GM12878 (cell line): ENCODE data around the gene MAPT. TPM values are rescaled to one million over a fixed set of nuclear protein-coding genes. Genes with fewer than 3 reads are reported as not detected.

Source experiments
- ATAC-seq: fragments of 200-7000 bp; cut with Tn5 transposase; 3 replicates; pipeline ENCODE4 v1.9.1; 2020; ENCODE audit warnings: mild to moderate bottlenecking, moderate library complexity
- BruUV-seq: library from RNA; stranded (reverse); fragments of 400-500 nt; replicated peaks from 2 replicates; lab custom pipeline; 2021; lab: Mats Ljungman, UMichigan
- CTCF ChIA-PET: fragments of 300-600 bp; sonication (Branson Sonifier 250); formaldehyde crosslinking; extraction: SDS; loops from one replicate; lab custom pipeline; 2021; ENCODE audit warnings: inconsistent platforms; lab: Yijun Ruan, JAX
- POLR2A ChIA-PET: fragments of 350-600 bp; formaldehyde crosslinking; extraction: SDS; loops from one replicate; lab custom pipeline; 2021; ENCODE audit warnings: inconsistent platforms; lab: Charles Lee
- RAD21 ChIA-PET: fragments of 300-600 bp; sonication (Branson Sonifier 250); formaldehyde crosslinking; loops from one replicate; lab custom pipeline; 2023; ENCODE audit warnings: antibody characterized with exemption; ENCODE audit not compliant: unreplicated experiment; lab: Charles Lee
- SMC1A ChIA-PET: fragments of 300-600 bp; sonication (Branson Sonifier 250); formaldehyde crosslinking; loops from one replicate; lab custom pipeline; 2023; ENCODE audit not compliant: unreplicated experiment, uncharacterized antibody; lab: Charles Lee
- DNase-seq: peaks from one replicate; pipeline ENCODE4 v3.0.0-alpha.2; 2011; ENCODE audit warnings: low read depth, low spot score
- FAIRE-seq: peaks from 3 replicates; lab custom pipeline; 2011; peaks lifted over from hg19 to GRCh38; lab: Jason Lieb, UNC
- H2AFZ ChIP-seq: 2 replicates; pipeline ENCODE4 v1.6.0; 2011; ENCODE audit warnings: low read depth, low read length, control low read depth; ENCODE audit not compliant: control insufficient read depth
- H3K27ac ChIP-seq: 2 replicates; pipeline ENCODE4 v1.5.1; 2011; ENCODE audit warnings: control low read depth; ENCODE audit not compliant: control insufficient read depth, insufficient read depth
- H3K27me3 ChIP-seq, 2 experiments: replicated peaks in 1 of 2; 2 replicates each; pipeline versions ENCODE4 v1.6.0 to v1.6.1; 2011; ENCODE audit warnings: low read length in 1 of 2; ENCODE audit not compliant: control insufficient read depth in 2 of 2, insufficient read depth in 2 of 2
- H3K36me3 ChIP-seq, 2 experiments: 2 replicates each; pipeline ENCODE4 v1.5.1; 2011; ENCODE audit warnings: low read length in 1 of 2; ENCODE audit not compliant: control insufficient read depth in 2 of 2, insufficient read depth in 2 of 2
- H3K4me1 ChIP-seq: 2 replicates; pipeline ENCODE4 v1.6.1; 2011; ENCODE audit warnings: mild to moderate bottlenecking, low read length, moderate library complexity, mixed read lengths; ENCODE audit not compliant: control insufficient read depth, insufficient read depth
- H3K4me2 ChIP-seq: 2 replicates; pipeline ENCODE4 v1.6.0; 2011; ENCODE audit warnings: control low read depth; ENCODE audit not compliant: control insufficient read depth, insufficient read depth
- H3K4me3 ChIP-seq: fragments of 200-600 bp; sonication (generic); 2 replicates; pipeline ENCODE4 v1.5.1; 2016
- H3K79me2 ChIP-seq: 2 replicates; pipeline ENCODE4 v1.6.0; 2011; ENCODE audit warnings: low read length; ENCODE audit not compliant: control insufficient read depth, insufficient read depth
- H3K9ac ChIP-seq: 2 replicates; pipeline ENCODE4 v1.8.0; 2011; ENCODE audit warnings: low read length, control low read depth, mixed read lengths; ENCODE audit not compliant: control insufficient read depth, insufficient read depth
- H3K9me3 ChIP-seq: replicated peaks from 3 replicates; pipeline ENCODE4 v1.5.1; 2011; ENCODE audit warnings: mild to moderate bottlenecking, low read length; ENCODE audit not compliant: control insufficient read depth, insufficient read depth
- H4K20me1 ChIP-seq: 2 replicates; pipeline ENCODE4 v1.6.0; 2011; ENCODE audit not compliant: control insufficient read depth, insufficient read depth
- BACH1 ChIP-seq: fragments of 450-650 bp; IDR thresholded peaks from 2 replicates; pipeline ENCODE4 v1.6.1; 2017; ENCODE audit warnings: mild to moderate bottlenecking, borderline replicate concordance
- BRCA1 ChIP-seq: IDR thresholded peaks from 2 replicates; pipeline ENCODE4 v1.6.1; 2011; ENCODE audit warnings: low read depth, low read length, improper control_type of control experiment
- CBFB ChIP-seq: IDR thresholded peaks from 2 replicates; pipeline ENCODE4 v1.6.1; 2016; ENCODE audit warnings: antibody characterized with exemption, low read depth
- CHD4 ChIP-seq: fragments of 200-600 bp; sonication (generic); IDR thresholded peaks from 2 replicates; pipeline ENCODE4 v1.6.1; 2016; ENCODE audit warnings: mild to moderate bottlenecking
- LARP7 ChIP-seq: fragments of 450-650 bp; IDR thresholded peaks from 2 replicates; pipeline ENCODE4 v1.6.1; 2017; ENCODE audit warnings: mild to moderate bottlenecking
- MEF2B ChIP-seq: fragments of 450-650 bp; IDR thresholded peaks from 2 replicates; pipeline ENCODE4 v1.6.1; 2018; ENCODE audit warnings: mild to moderate bottlenecking, moderate library complexity; ENCODE audit not compliant: partially characterized antibody, poor library complexity, severe bottlenecking
- MTA2 ChIP-seq: fragments of 450-650 bp; IDR thresholded peaks from 2 replicates; pipeline ENCODE4 v1.6.1; 2016; ENCODE audit warnings: low read depth, mild to moderate bottlenecking, moderate library complexity
- MYB ChIP-seq: fragments of 150-350 bp; IDR thresholded peaks from 2 replicates; pipeline ENCODE4 v1.6.1; 2014; ENCODE audit warnings: mild to moderate bottlenecking, low read depth, low read length, borderline replicate concordance
- NRF1 ChIP-seq: conservative IDR thresholded peaks from 2 replicates; pipeline ENCODE4 v1.6.1; 2011; ENCODE audit warnings: mild to moderate bottlenecking, low read depth, low read length, improper control_type of control experiment
- PAX5 ChIP-seq: IDR thresholded peaks from 2 replicates; pipeline ENCODE4 v1.6.1; 2011; ENCODE audit warnings: low read depth, low read length, borderline replicate concordance
- PAX8 ChIP-seq: fragments of 450-650 bp; IDR thresholded peaks from 2 replicates; pipeline ENCODE4 v1.6.1; 2017; ENCODE audit warnings: mild to moderate bottlenecking, moderate library complexity
- RAD51 ChIP-seq: fragments of 450-650 bp; IDR thresholded peaks from 2 replicates; pipeline ENCODE4 v1.6.1; 2016; ENCODE audit warnings: moderate library complexity, mild to moderate bottlenecking, inconsistent platforms
- RBBP5 ChIP-seq: fragments of 200-600 bp; sonication (generic); conservative IDR thresholded peaks from 2 replicates; pipeline ENCODE4 v1.6.1; 2016
- ZNF274 ChIP-seq: IDR thresholded peaks from one replicate; pipeline ENCODE4 v1.8.0; 2011; ENCODE audit not compliant: insufficient read length, insufficient read depth
- WGBS: methylation state at CpG from one replicate; pipeline ENCODE4 v1.1.6; 2016; ENCODE audit warnings: low lambda C conversion rate; ENCODE audit not compliant: insufficient replicate concordance, insufficient coverage; ENCODE audit errors: missing lambda C conversion rate; 5-methylcytosine and 5-hydroxymethylcytosine counted together
- in situ Hi-C: fragments of 300-500 bp; cut with MboI; formaldehyde crosslinking; loops from 9 replicates; pipeline ENCODE4 v1.14.3; 2018; ENCODE audit warnings: mixed read lengths
- intact Hi-C: fragments of 100-400 bp; cut with micrococcal nuclease; formaldehyde crosslinking; loops from one replicate; pipeline ENCODE4 v1.14.2; 2022; ENCODE audit not compliant: unreplicated experiment
- polyA plus RNA-seq, 11 experiments: library from polyadenylated mRNA; depleted of rRNA in 4 of 11; unstranded in 6 of 11; stranded (reverse) in 5 of 11; fragments of >200 nt; fragmentation: Nextera tagmentation in 4 of 11; fragmentation: Illumina TruSeq in 1 of 11; extraction: Ambion mirVana in 4 of 11; extraction: Trizol in 1 of 11; gene quantifications; 1 replicate in 1 of 11; 2 replicates in 10 of 11; pipeline versions ENCODE4 v1.2.1 to v1.2.3, GENCODE V29; 2011 to 2016; ENCODE audit warnings: inconsistent platforms in 2 of 11, missing spikeins in 2 of 11, low read depth in 1 of 11
- total RNA-seq, 4 experiments: library from RNA; depleted of rRNA in 3 of 4; stranded (reverse); fragments of >200 nt in 3 of 4; fragmentation: Illumina TruSeq in 1 of 4; extraction: Trizol in 1 of 4; gene quantifications; 2 replicates each; pipeline versions ENCODE4 v1.2.1 to v1.2.3, GENCODE V29; 2013 to 2021
- TF ChIP-seq, protein P1 (sequence below): fragments of 450-650 bp; IDR thresholded peaks from 2 replicates; pipeline ENCODE4 v1.6.1; 2017; ENCODE audit warnings: mild to moderate bottlenecking, moderate library complexity
- TF ChIP-seq, protein P2 (sequence below): fragments of 450-650 bp; IDR thresholded peaks from 2 replicates; pipeline ENCODE4 v1.6.1; 2016; ENCODE audit warnings: mild to moderate bottlenecking, moderate library complexity, borderline replicate concordance

MAPT gene
- total and polyA plus RNA-seq, 10 of the 15 experiments (the other 5 are each of a cell fraction or from before 2014, with no cell fraction given) = under 0.01 to 0.05 (median 0.03) TPM; not detected in 7

DNA sequence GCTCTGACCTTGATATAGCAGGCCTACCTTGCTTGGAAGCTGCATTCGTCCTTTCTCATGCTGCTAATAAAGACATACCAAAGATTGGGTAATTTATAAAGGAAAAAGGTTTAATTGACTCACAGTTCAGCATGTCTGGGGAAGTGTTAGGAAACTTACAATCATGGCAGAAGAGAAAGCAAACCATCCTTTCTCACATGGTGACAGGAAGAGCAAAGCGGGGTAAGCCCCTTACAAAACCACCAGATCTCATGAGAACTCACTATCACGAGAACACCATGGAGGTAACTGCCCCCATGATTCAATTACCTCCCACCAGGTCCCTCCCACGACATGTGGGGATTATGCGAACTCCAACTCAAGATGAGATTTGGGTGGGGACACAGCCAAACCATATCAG is 6.0 kb upstream of the MAPT start:
- TF ChIP-seq PAX5 = no peak
- no peak for TF ChIP-seq CHD4
- no peak for TF ChIP-seq MTA2
- no peak for TF ChIP-seq CBFB
- TF ChIP-seq BACH1 = no peak
- no peak for TF ChIP-seq BRCA1
- no peak for TF ChIP-seq NRF1
- TF ChIP-seq, protein P1, sequence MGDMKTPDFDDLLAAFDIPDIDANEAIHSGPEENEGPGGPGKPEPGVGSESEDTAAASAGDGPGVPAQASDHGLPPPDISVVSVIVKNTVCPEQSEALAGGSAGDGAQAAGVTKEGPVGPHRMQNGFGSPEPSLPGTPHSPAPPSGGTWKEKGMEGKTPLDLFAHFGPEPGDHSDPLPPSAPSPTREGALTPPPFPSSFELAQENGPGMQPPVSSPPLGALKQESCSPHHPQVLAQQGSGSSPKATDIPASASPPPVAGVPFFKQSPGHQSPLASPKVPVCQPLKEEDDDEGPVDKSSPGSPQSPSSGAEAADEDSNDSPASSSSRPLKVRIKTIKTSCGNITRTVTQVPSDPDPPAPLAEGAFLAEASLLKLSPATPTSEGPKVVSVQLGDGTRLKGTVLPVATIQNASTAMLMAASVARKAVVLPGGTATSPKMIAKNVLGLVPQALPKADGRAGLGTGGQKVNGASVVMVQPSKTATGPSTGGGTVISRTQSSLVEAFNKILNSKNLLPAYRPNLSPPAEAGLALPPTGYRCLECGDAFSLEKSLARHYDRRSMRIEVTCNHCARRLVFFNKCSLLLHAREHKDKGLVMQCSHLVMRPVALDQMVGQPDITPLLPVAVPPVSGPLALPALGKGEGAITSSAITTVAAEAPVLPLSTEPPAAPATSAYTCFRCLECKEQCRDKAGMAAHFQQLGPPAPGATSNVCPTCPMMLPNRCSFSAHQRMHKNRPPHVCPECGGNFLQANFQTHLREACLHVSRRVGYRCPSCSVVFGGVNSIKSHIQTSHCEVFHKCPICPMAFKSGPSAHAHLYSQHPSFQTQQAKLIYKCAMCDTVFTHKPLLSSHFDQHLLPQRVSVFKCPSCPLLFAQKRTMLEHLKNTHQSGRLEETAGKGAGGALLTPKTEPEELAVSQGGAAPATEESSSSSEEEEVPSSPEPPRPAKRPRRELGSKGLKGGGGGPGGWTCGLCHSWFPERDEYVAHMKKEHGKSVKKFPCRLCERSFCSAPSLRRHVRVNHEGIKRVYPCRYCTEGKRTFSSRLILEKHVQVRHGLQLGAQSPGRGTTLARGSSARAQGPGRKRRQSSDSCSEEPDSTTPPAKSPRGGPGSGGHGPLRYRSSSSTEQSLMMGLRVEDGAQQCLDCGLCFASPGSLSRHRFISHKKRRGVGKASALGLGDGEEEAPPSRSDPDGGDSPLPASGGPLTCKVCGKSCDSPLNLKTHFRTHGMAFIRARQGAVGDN = no peak
- TF ChIP-seq RAD51 = no peak
- TF ChIP-seq PAX8 = no peak
- TF ChIP-seq MEF2B = no peak
- TF ChIP-seq, protein P2, sequence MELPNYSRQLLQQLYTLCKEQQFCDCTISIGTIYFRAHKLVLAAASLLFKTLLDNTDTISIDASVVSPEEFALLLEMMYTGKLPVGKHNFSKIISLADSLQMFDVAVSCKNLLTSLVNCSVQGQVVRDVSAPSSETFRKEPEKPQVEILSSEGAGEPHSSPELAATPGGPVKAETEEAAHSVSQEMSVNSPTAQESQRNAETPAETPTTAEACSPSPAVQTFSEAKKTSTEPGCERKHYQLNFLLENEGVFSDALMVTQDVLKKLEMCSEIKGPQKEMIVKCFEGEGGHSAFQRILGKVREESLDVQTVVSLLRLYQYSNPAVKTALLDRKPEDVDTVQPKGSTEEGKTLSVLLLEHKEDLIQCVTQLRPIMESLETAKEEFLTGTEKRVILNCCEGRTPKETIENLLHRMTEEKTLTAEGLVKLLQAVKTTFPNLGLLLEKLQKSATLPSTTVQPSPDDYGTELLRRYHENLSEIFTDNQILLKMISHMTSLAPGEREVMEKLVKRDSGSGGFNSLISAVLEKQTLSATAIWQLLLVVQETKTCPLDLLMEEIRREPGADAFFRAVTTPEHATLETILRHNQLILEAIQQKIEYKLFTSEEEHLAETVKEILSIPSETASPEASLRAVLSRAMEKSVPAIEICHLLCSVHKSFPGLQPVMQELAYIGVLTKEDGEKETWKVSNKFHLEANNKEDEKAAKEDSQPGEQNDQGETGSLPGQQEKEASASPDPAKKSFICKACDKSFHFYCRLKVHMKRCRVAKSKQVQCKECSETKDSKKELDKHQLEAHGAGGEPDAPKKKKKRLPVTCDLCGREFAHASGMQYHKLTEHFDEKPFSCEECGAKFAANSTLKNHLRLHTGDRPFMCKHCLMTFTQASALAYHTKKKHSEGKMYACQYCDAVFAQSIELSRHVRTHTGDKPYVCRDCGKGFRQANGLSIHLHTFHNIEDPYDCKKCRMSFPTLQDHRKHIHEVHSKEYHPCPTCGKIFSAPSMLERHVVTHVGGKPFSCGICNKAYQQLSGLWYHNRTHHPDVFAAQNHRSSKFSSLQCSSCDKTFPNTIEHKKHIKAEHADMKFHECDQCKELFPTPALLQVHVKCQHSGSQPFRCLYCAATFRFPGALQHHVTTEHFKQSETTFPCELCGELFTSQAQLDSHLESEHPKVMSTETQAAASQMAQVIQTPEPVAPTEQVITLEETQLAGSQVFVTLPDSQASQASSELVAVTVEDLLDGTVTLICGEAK = no peak
- no peak for TF ChIP-seq LARP7
- no peak for TF ChIP-seq MYB
- no peak for TF ChIP-seq ZNF274
- TF ChIP-seq RBBP5 = no peak
- H2AFZ ChIP-seq = no peak overlapping the region
- H3K27ac ChIP-seq = no peak overlapping the region
- no peak overlapping the region for H3K9ac ChIP-seq
- no peaks in the 10 kb centered on the region for H3K79me2 ChIP-seq
- POLR2A ChIA-PET = no interaction called here
- no peak overlapping the region for H3K4me3 ChIP-seq
- RAD21 ChIA-PET = no interaction called here
- H3K27me3 ChIP-seq = peaks cover 0 to 2% of the 10 kb centered on the region in 2 experiments; a peak in 2 of 4 replicates
- no peak overlapping the region for H3K4me2 ChIP-seq
- intact Hi-C loops = no loop called here
- H3K36me3 ChIP-seq = no peaks in the 10 kb centered on the region
- no peaks in the 10 kb centered on the region for H3K4me1 ChIP-seq
- BruUV-seq = no TSS peak
- FAIRE-seq (no peak), DNase-seq (no peak), ATAC-seq (no peak)
- SMC1A ChIA-PET = no interaction called here
- 9% methylated on average over 5 of the region's 5 CpGs for WGBS
- in situ Hi-C loops = no loop called here
- CTCF ChIA-PET = interaction anchor here (0.9 kb wide), 1 partner anchor 9 kb away, joined by 3 read pairs; no protein-coding TSS in a partner anchor
- no peaks in the 10 kb centered on the region for H3K9me3 ChIP-seq
- H4K20me1 ChIP-seq = no peaks in the 10 kb centered on the region
